Spleen (tissue), 7 donors: ENCODE measurements around the gene C15orf40.

Experiments
- POLR2A ChIP-seq, 3 donors: fragments of 450-650 bp; IDR thresholded peaks; one replicate each; pipeline ENCODE4 v1.5.1; 2017; ENCODE audit warnings: antibody characterized with exemption in 3 of 3, mild to moderate bottlenecking in 1 of 3
- TF ChIP-seq, protein P1 (sequence below), 11 experiments: fragments of 200-600 bp in 7 of 11; fragments of 450-650 bp in 4 of 11; sonication (generic) in 4 of 11; IDR thresholded peaks in 8 of 11; conservative IDR thresholded peaks in 3 of 11; 1 replicate in 7 of 11; 2 replicates in 4 of 11; pipeline versions ENCODE4 v1.4.0 to v1.8.0; 2016 to 2021; ENCODE audit warnings: antibody characterized with exemption in 11 of 11, inconsistent platforms in 4 of 11, mild to moderate bottlenecking in 1 of 11
- donor health status: DM: no; HTN: no; CAD: no; lungs with moderate emphysema.
- donor health status: DM: no; HTN: no; CAD: no.
- donor health status: DM: no; HTN: no; CAD: no.

DNA sequence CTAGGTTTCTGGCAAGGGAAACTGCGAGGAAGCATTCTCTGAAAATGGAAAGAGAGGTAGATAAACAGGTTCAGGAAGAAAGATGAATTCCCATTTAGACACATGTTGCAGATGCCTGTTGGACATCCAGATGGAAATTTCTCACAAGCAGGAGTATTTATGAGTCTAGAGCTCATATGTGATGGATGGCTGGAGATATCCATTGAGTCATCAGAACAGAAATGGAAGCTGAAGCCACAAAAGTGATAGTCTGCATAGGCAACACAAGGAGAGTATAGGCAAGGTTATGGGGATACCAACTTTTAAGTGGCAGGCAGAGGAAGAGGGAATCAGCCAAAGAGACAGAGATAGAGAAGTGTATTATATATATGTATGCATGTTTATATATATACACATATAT, 31.7 kb downstream of the C15orf40 start:
- TF ChIP-seq, protein P1, sequence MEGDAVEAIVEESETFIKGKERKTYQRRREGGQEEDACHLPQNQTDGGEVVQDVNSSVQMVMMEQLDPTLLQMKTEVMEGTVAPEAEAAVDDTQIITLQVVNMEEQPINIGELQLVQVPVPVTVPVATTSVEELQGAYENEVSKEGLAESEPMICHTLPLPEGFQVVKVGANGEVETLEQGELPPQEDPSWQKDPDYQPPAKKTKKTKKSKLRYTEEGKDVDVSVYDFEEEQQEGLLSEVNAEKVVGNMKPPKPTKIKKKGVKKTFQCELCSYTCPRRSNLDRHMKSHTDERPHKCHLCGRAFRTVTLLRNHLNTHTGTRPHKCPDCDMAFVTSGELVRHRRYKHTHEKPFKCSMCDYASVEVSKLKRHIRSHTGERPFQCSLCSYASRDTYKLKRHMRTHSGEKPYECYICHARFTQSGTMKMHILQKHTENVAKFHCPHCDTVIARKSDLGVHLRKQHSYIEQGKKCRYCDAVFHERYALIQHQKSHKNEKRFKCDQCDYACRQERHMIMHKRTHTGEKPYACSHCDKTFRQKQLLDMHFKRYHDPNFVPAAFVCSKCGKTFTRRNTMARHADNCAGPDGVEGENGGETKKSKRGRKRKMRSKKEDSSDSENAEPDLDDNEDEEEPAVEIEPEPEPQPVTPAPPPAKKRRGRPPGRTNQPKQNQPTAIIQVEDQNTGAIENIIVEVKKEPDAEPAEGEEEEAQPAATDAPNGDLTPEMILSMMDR (IDR thresholded peaks at IDR 0.05 in 8 of 11, conservative IDR thresholded peaks at IDR 0.05 in 3 of 11): no peak
- TF ChIP-seq POLR2A (IDR thresholded peaks at IDR 0.05): no peak
